ENCODE results near the gene VTN. TPM values are rescaled to one million over a fixed set of nuclear protein-coding genes. Genes with fewer than 3 reads are reported as not detected.

VTN gene
- polyA plus RNA-seq, 2 of the 4 experiments (the other 2 are of a cell fraction), result 10.2 to 25.5 TPM

DNA sequence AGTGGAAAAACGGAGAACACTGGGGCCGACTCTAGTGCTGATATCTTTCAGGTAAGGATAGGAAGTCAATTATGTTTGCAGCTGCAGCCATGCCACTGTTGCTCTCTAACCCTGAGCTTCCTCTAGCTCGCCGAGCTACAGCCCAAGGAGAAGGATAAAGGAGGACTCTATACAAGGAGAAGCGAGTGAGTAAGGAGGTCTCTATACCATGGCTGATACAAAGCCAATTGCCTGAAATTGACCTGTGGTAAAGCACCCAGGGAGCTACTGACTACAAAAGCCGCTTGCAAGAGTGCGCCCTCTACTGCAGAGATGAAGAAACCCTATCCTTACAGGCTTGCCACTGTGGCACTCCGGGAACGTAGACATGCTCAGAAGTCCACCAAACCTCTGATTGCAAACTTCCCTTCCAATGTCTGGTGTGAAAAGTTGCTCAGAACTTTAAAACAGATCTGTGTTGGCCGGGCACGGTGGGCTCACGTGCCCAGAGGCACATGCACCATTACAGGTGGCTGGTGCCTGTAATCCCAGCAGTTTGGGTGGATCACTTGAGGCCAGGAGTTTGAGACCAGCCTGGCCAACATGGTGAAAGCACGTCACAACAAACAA is 46.7 kb upstream of the VTN start:
- POLR2A ChIA-PET, result interaction anchor here (1.0 to 1.3 kb wide), 2 partner anchors 10 to 47 kb away, joined by 3 to 5 read pairs; partner anchors contain the start of gene VTN
- Histone ChIP-seq H3K27ac (no peak overlapping the region), H3K4me2 (peak overlapping the region; percentile 31; the same call in 1 of the 3 replicates), H3K4me3 (no peak overlapping the region), H3K9me3 (no peaks in the 10 kb centered on the region), H3K4me1 (no peaks in the 10 kb centered on the region)
- 12% methylated on average over 13 of the region's 13 CpGs for WGBS (ENCODE audit: missing lambda C conversion rate)
- peak; percentile 73 to 80 for DNase-seq (ENCODE audit: low read depth in 1 of 2, low spot score in 1 of 2)
- CTCF ChIA-PET, result interaction anchor here (0.8 to 6.4 kb wide), 43 partner anchors 8 to 523 kb away, joined by 3 to 53 read pairs (median 6); partner anchors contain the start of genes IFT20, POLDIP2, SEBOX and SLC46A1
- no peak for TF ChIP-seq RCOR1 (IDR thresholded peaks at IDR 0.05; ENCODE audit: low read depth, low read length)
- TF ChIP-seq, protein P1, sequence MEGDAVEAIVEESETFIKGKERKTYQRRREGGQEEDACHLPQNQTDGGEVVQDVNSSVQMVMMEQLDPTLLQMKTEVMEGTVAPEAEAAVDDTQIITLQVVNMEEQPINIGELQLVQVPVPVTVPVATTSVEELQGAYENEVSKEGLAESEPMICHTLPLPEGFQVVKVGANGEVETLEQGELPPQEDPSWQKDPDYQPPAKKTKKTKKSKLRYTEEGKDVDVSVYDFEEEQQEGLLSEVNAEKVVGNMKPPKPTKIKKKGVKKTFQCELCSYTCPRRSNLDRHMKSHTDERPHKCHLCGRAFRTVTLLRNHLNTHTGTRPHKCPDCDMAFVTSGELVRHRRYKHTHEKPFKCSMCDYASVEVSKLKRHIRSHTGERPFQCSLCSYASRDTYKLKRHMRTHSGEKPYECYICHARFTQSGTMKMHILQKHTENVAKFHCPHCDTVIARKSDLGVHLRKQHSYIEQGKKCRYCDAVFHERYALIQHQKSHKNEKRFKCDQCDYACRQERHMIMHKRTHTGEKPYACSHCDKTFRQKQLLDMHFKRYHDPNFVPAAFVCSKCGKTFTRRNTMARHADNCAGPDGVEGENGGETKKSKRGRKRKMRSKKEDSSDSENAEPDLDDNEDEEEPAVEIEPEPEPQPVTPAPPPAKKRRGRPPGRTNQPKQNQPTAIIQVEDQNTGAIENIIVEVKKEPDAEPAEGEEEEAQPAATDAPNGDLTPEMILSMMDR (IDR thresholded peaks at IDR 0.05), result peak; percentile 84
- TF ChIP-seq RARB (CRISPR knock-in tag; IDR thresholded peaks at IDR 0.05), result no peak
- no peak for TF ChIP-seq JUNB (IDR thresholded peaks at IDR 0.05)
- peak; percentile 68 for TF ChIP-seq RAD21 (conservative IDR thresholded peaks at IDR 0.05 in 1 of 2, IDR thresholded peaks at IDR 0.05 in 1 of 2)
- TF ChIP-seq SMC3 (IDR thresholded peaks at IDR 0.05), result peak; percentile 68
- no peak for TF ChIP-seq EP300 (IDR thresholded peaks at IDR 0.05)
- TF ChIP-seq MYC (IDR thresholded peaks at IDR 0.05; ENCODE audit: borderline replicate concordance, low read length), result no peak
- FAIRE-seq, result peak; percentile 54
- ATAC-seq, result peak; percentile 92 to 99

DNA sequence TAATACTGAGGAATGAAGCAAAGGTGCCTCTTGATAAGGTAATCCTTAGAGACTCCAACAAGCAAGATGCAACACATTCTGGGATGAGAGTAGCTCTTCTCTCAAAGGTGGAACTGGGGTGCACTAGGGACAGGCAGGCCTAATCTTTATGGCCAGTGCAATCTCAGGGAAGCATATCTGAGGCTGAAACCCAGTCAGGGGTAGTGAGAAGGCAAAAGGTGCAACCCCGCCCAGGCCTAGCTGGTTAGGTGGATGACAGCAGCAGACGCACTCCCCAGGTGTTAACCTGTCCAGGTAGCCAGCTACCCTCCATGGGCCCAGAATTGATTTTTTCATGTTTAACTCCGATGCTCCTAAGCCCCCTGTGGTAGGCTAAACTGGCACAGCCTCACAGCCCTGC is 45.8 kb upstream of the VTN start:
- POLR2A ChIA-PET, result interaction anchor here (1.3 kb wide), 1 partner anchor 46 kb away, joined by 3 read pairs; the partner anchor contains the start of gene VTN
- no peak overlapping the region for H3K4me3 ChIP-seq
- TF ChIP-seq, protein P2, sequence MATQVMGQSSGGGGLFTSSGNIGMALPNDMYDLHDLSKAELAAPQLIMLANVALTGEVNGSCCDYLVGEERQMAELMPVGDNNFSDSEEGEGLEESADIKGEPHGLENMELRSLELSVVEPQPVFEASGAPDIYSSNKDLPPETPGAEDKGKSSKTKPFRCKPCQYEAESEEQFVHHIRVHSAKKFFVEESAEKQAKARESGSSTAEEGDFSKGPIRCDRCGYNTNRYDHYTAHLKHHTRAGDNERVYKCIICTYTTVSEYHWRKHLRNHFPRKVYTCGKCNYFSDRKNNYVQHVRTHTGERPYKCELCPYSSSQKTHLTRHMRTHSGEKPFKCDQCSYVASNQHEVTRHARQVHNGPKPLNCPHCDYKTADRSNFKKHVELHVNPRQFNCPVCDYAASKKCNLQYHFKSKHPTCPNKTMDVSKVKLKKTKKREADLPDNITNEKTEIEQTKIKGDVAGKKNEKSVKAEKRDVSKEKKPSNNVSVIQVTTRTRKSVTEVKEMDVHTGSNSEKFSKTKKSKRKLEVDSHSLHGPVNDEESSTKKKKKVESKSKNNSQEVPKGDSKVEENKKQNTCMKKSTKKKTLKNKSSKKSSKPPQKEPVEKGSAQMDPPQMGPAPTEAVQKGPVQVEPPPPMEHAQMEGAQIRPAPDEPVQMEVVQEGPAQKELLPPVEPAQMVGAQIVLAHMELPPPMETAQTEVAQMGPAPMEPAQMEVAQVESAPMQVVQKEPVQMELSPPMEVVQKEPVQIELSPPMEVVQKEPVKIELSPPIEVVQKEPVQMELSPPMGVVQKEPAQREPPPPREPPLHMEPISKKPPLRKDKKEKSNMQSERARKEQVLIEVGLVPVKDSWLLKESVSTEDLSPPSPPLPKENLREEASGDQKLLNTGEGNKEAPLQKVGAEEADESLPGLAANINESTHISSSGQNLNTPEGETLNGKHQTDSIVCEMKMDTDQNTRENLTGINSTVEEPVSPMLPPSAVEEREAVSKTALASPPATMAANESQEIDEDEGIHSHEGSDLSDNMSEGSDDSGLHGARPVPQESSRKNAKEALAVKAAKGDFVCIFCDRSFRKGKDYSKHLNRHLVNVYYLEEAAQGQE (IDR thresholded peaks at IDR 0.05), result no peak
- TF ChIP-seq JUN (IDR thresholded peaks at IDR 0.05) (no peak), NR3C1 (IDR thresholded peaks at IDR 0.05) (no peak), HOXB5 (CRISPR knock-in tag; IDR thresholded peaks at IDR 0.05) (no peak)
- no peaks in the 10 kb centered on the region for H3K9me3 ChIP-seq
- DNase-seq (ENCODE audit: low read depth in 1 of 2, low spot score in 1 of 2), result no peak
- no peak for FAIRE-seq
- H3K4me1 ChIP-seq, result no peaks in the 10 kb centered on the region
- no peak overlapping the region for H3K27ac ChIP-seq
- no peak overlapping the region for H3K4me2 ChIP-seq
- CTCF ChIA-PET, result interaction anchor here (0.8 to 6.4 kb wide), 27 partner anchors 9 to 522 kb away, joined by 3 to 53 read pairs (median 6); partner anchors contain the start of genes POLDIP2 and SLC46A1
- 81% methylated on average over 3 of the region's 3 CpGs for WGBS (ENCODE audit: missing lambda C conversion rate)
- no peak for ATAC-seq

DNA sequence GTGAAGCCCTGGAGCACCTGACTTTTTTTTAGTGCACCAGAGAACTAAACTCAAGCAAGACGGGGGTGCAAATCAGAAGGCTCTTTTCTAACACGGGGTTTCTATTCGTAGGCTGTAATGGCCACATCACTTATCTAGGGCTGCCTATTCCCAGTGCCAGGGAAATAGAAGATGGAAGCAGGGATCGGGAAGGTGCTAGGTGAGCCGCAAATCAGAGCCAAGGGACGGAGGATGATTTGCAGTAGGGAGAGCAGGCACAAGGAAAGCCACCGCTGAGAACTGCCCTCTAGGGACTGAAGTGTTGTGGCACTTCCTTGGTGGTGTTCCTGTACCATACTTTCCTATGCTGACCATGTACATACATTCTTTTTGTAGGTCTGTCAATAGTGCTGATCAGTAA is 43.7 kb upstream of the VTN start:
- WGBS (ENCODE audit: missing lambda C conversion rate), result 56% methylated on average over 7 of the region's 7 CpGs
- Histone ChIP-seq H3K27ac (no peak overlapping the region), H3K9me3 (no peaks in the 10 kb centered on the region), H3K4me3 (no peak overlapping the region), H3K4me2 (no peak overlapping the region), H3K4me1 (no peaks in the 10 kb centered on the region)
- POLR2A ChIA-PET, result no interaction called here
- DNase-seq (ENCODE audit: low read depth in 1 of 2, low spot score in 1 of 2) (no peak), FAIRE-seq (no peak), ATAC-seq (peak in 1 of 2 experiments; percentile 16; a peak in 1 of 6 replicates)
- CTCF ChIA-PET, result interaction anchor here (0.7 to 1.9 kb wide), 7 partner anchors 10 to 607 kb away, joined by 3 to 5 read pairs (median 4); partner anchors contain the start of gene SEBOX
- TF ChIP-seq RFX5 (IDR thresholded peaks at IDR 0.05) (no peak), KDM5A (IDR thresholded peaks at IDR 0.05) (no peak), CHD2 (IDR thresholded peaks at IDR 0.05; ENCODE audit: low read length, partially characterized antibody) (no peak), SMC3 (IDR thresholded peaks at IDR 0.05) (no peak), ESRRA (IDR thresholded peaks at IDR 0.05; ENCODE audit: borderline replicate concordance, low read length) (no peak), MYC (IDR thresholded peaks at IDR 0.05; ENCODE audit: borderline replicate concordance, low read length) (no peak), JUN (IDR thresholded peaks at IDR 0.05) (no peak), HDAC2 (IDR thresholded peaks at IDR 0.05) (no peak), HOXA7 (CRISPR knock-in tag; IDR thresholded peaks at IDR 0.05) (no peak), BHLHE40 (IDR thresholded peaks at IDR 0.05; ENCODE audit: low read depth, low read length) (no peak), HOXB13 (CRISPR knock-in tag; IDR thresholded peaks at IDR 0.05; ENCODE audit: low read depth) (no peak), POLR2AphosphoS2 (conservative IDR thresholded peaks at IDR 0.05; ENCODE audit: low read length) (no peak), ZC3H11A (IDR thresholded peaks at IDR 0.05) (no peak)
- TF ChIP-seq, protein P3, sequence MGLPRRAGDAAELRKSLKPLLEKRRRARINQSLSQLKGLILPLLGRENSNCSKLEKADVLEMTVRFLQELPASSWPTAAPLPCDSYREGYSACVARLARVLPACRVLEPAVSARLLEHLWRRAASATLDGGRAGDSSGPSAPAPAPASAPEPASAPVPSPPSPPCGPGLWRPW (IDR thresholded peaks at IDR 0.05), result no peak

Data from A549 (cell line).